A549 (cell line): ENCODE data around the gene EIF3D. TPM values are rescaled to one million over a fixed set of nuclear protein-coding genes. Genes with fewer than 3 reads are reported as not detected.

Source experiments
- ATAC-seq, 2 experiments: fragments of 200-7000 bp in 1 of 2; fragments of >200 bp in 1 of 2; cut with Nextera tagmentation in 1 of 2; cut with Tn5 transposase in 1 of 2; 3 replicates each; pipeline versions ENCODE4 v1.8.0 to v1.9.1; 2018 to 2020; ENCODE audit warnings: mild to moderate bottlenecking in 1 of 2, moderate library complexity in 1 of 2
- CTCF ChIA-PET: fragments of 300-600 bp; sonication (Branson Sonifier 250); formaldehyde crosslinking; extraction: SDS; loops from one replicate; lab custom pipeline; 2021; ENCODE audit warnings: antibody characterized with exemption, inconsistent platforms; lab: Yijun Ruan, JAX
- POLR2A ChIA-PET: fragments of 350-600 bp; formaldehyde crosslinking; extraction: SDS; loops from one replicate; lab custom pipeline; 2021; ENCODE audit warnings: antibody characterized with exemption, inconsistent platforms; lab: Yijun Ruan, JAX
- DNase-seq, 2 experiments: peaks; one replicate each; pipeline versions ENCODE4 v3.0.0 to v3.0.0-alpha.2; 2011 to 2016; ENCODE audit warnings: low read depth in 1 of 2, low spot score in 1 of 2
- FAIRE-seq: peaks from 2 replicates; lab custom pipeline; 2011; peaks lifted over from hg19 to GRCh38; lab: Jason Lieb, UNC
- H3K27ac ChIP-seq, 2 experiments: fragments of >200 bp; sonication (Bioruptor Twin); formaldehyde crosslinking; 3 replicates each; pipeline ENCODE4 v1.5.1; 2016 to 2017
- H3K4me1 ChIP-seq: fragments of >200 bp; sonication (Bioruptor Twin); formaldehyde crosslinking; 3 replicates; pipeline ENCODE4 v1.6.1; 2016
- H3K4me2 ChIP-seq: fragments of >200 bp; sonication (Bioruptor Twin); formaldehyde crosslinking; 3 replicates; pipeline ENCODE4 v1.6.1; 2016
- H3K4me3 ChIP-seq: fragments of >200 bp; sonication (Bioruptor Twin); formaldehyde crosslinking; 3 replicates; pipeline ENCODE4 v1.5.1; 2016
- H3K9me3 ChIP-seq: fragments of >200 bp; sonication (Bioruptor Twin); formaldehyde crosslinking; 3 replicates; pipeline ENCODE4 v1.6.1; 2016
- BHLHE40 ChIP-seq: IDR thresholded peaks from 2 replicates; pipeline ENCODE4 v1.6.1; 2012; ENCODE audit warnings: low read depth, low read length, inconsistent platforms
- CBX2 ChIP-seq: fragments of 200-600 bp; sonication (generic); IDR thresholded peaks from 2 replicates; pipeline ENCODE4 v1.6.1; 2016; ENCODE audit warnings: low read depth, mild to moderate bottlenecking, borderline replicate concordance
- CHD2 ChIP-seq: fragments of 150-350 bp; IDR thresholded peaks from 2 replicates; pipeline ENCODE4 v1.6.1; 2014; ENCODE audit warnings: low read length; ENCODE audit not compliant: partially characterized antibody
- CHD4 ChIP-seq: fragments of 200-600 bp; sonication (generic); IDR thresholded peaks from 2 replicates; pipeline ENCODE4 v1.6.1; 2016; ENCODE audit warnings: antibody characterized with exemption, mild to moderate bottlenecking, borderline replicate concordance
- EHF ChIP-seq: fragments of 250-450 bp; sonication (Bioruptor Pico); IDR thresholded peaks from 2 replicates; pipeline ENCODE4 v1.5.0; 2020; ENCODE audit warnings: mild to moderate bottlenecking
- EHMT2 ChIP-seq: fragments of 200-600 bp; sonication (generic); IDR thresholded peaks from 2 replicates; pipeline ENCODE4 v1.6.1; 2016; ENCODE audit warnings: antibody characterized with exemption, low read depth, mild to moderate bottlenecking, moderate library complexity
- EP300 ChIP-seq, 2 experiments: fragments of >200 bp; sonication (Bioruptor Twin); formaldehyde crosslinking; IDR thresholded peaks; 2 replicates in 1 of 2; 3 replicates in 1 of 2; pipeline ENCODE4 v1.6.1; 2016 to 2017
- ESRRA ChIP-seq: fragments of 150-350 bp; IDR thresholded peaks from 2 replicates; pipeline ENCODE4 v1.6.1; 2014; ENCODE audit warnings: mild to moderate bottlenecking, low read length, borderline replicate concordance
- FOSL2 ChIP-seq, 2 experiments: fragments of 450-650 bp in 1 of 2; fragments of >200 bp in 1 of 2; sonication (Bioruptor Twin) in 1 of 2; formaldehyde crosslinking; IDR thresholded peaks; 2 replicates each; pipeline versions ENCODE4 v1.5.0 to v1.6.1; 2016 to 2020; ENCODE audit warnings: mild to moderate bottlenecking in 1 of 2, moderate library complexity in 1 of 2
- GATA3 ChIP-seq: IDR thresholded peaks from 2 replicates; pipeline ENCODE4 v1.6.1; 2012; ENCODE audit warnings: borderline replicate concordance
- HOXB13 ChIP-seq: fragments of 250-450 bp; sonication (Bioruptor Pico); IDR thresholded peaks from 2 replicates; pipeline ENCODE4 v1.5.0; 2020; ENCODE audit warnings: low read depth, mild to moderate bottlenecking, moderate library complexity
- HOXB5 ChIP-seq: fragments of 250-450 bp; sonication (Bioruptor Pico); IDR thresholded peaks from 2 replicates; pipeline ENCODE4 v1.5.0; 2020; ENCODE audit warnings: mild to moderate bottlenecking, moderate library complexity
- KDM5A ChIP-seq: fragments of 200-600 bp; sonication (generic); IDR thresholded peaks from 2 replicates; pipeline ENCODE4 v1.6.1; 2016; ENCODE audit warnings: antibody characterized with exemption, mild to moderate bottlenecking
- MAFK ChIP-seq: fragments of 450-650 bp; IDR thresholded peaks from 2 replicates; pipeline ENCODE4 v1.6.1; 2014; ENCODE audit not compliant: partially characterized antibody
- NFE2L2 ChIP-seq: fragments of 150-350 bp; conservative IDR thresholded peaks from 2 replicates; pipeline ENCODE4 v1.6.1; 2014; ENCODE audit warnings: low read length
- NPAS2 ChIP-seq: fragments of 250-450 bp; sonication (Bioruptor Pico); IDR thresholded peaks from 2 replicates; pipeline ENCODE4 v1.8.0; 2022; ENCODE audit warnings: mild to moderate bottlenecking, moderate library complexity, borderline replicate concordance
- NR3C1 ChIP-seq: fragments of >200 bp; sonication (Bioruptor Twin); formaldehyde crosslinking; IDR thresholded peaks from 3 replicates; pipeline ENCODE4 v1.6.1; 2017
- PHF8 ChIP-seq: fragments of 200-600 bp; sonication (generic); IDR thresholded peaks from 2 replicates; pipeline ENCODE4 v1.6.1; 2016; ENCODE audit warnings: low read depth, mild to moderate bottlenecking, antibody characterized with exemption, moderate library complexity, borderline replicate concordance
- POLR2A ChIP-seq: IDR thresholded peaks from 2 replicates; pipeline ENCODE4 v1.6.1; 2012; ENCODE audit warnings: mild to moderate bottlenecking, low read length
- RAD21 ChIP-seq, 2 experiments: fragments of >200 bp in 1 of 2; sonication (Bioruptor Twin) in 1 of 2; formaldehyde crosslinking in 1 of 2; IDR thresholded peaks in 1 of 2; conservative IDR thresholded peaks in 1 of 2; 2 replicates in 1 of 2; 3 replicates in 1 of 2; pipeline ENCODE4 v1.6.1; 2012 to 2018; ENCODE audit warnings: inconsistent platforms in 1 of 2
- RCOR1 ChIP-seq: fragments of 150-350 bp; IDR thresholded peaks from 2 replicates; pipeline ENCODE4 v1.6.1; 2014; ENCODE audit warnings: antibody characterized with exemption, low read length, low read depth
- RFX5 ChIP-seq: fragments of 450-650 bp; IDR thresholded peaks from 2 replicates; pipeline ENCODE4 v1.7.1; 2014; ENCODE audit warnings: antibody characterized with exemption, mild to moderate bottlenecking, moderate library complexity
- SREBF2 ChIP-seq: fragments of 450-650 bp; IDR thresholded peaks from 2 replicates; pipeline ENCODE4 v1.6.1; 2014; ENCODE audit warnings: mild to moderate bottlenecking, moderate library complexity
- TP53 ChIP-seq: fragments of 250-450 bp; sonication (Bioruptor Pico); IDR thresholded peaks from 2 replicates; pipeline ENCODE4 v1.5.0; 2021; ENCODE audit warnings: mild to moderate bottlenecking, moderate library complexity
- WGBS: methylation state at CpG from one replicate; pipeline ENCODE4 v1.1.6; 2017; ENCODE audit errors: missing lambda C conversion rate; 5-methylcytosine and 5-hydroxymethylcytosine counted together
- polyA plus RNA-seq, 4 experiments: library from polyadenylated mRNA; depleted of rRNA in 3 of 4; stranded (reverse); fragments of >200 nt; fragmentation: RNase III in 1 of 4; extraction: RNeasy Plus Mini Kit Qiagen cat#74134 plus additional on column Dnase treatment in 1 of 4; gene quantifications; 2 replicates in 3 of 4; 3 replicates in 1 of 4; pipeline ENCODE4 v1.2.3, GENCODE V29; 2011 to 2017
- TF ChIP-seq, protein P1 (sequence below): fragments of 150-350 bp; IDR thresholded peaks from 2 replicates; pipeline ENCODE4 v1.6.1; 2014; ENCODE audit warnings: low read depth, mild to moderate bottlenecking, low read length
- TF ChIP-seq, protein P2 (sequence below): fragments of >200 bp; sonication (Bioruptor Twin); formaldehyde crosslinking; IDR thresholded peaks from 3 replicates; pipeline ENCODE4 v1.6.1; 2016

The EIF3D gene
- polyA plus RNA-seq, 2 of the 4 experiments (the other 2 are of a cell fraction), result 171 to 304 TPM

DNA sequence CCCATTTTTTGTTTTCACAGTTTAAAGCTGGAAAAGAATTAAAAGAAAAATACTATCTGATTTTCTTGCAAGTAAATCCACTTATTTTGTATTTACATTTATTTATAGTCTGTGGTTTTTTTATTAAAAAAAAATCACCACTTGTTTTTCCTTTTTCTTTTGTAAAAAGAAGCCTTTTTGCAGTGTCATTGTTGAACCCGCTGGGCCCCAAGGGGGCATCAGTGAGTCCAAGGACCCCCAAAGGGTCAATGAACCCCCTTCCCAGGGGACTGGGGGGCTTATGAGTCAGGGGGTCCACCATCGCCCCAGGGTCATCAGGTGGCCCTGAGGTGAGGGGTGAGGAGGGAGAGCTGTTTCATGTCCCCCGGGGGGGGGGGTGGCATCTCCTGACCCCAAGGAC, 34.0 kb upstream of the EIF3D start:
- peak overlapping the region; percentile 33 to 78; a peak in 3 of 6 replicates for H3K27ac ChIP-seq
- ATAC-seq, result no peak
- ChIA-PET CTCF (no interaction called here), POLR2A (no interaction called here)
- H3K4me2 ChIP-seq, result 0 out of 3 replicates have a peak overlapping the region, but pooled peaks have one; percentile 10
- no peak for DNase-seq
- peaks cover 15% of the 10 kb centered on the region for H3K4me1 ChIP-seq
- no peak overlapping the region for H3K4me3 ChIP-seq
- TF ChIP-seq NPAS2 (CRISPR knock-in tag), result no peak
- TF ChIP-seq SREBF2, result no peak
- TF ChIP-seq POLR2A, result no peak
- TF ChIP-seq CHD4, result no peak
- no peak for TF ChIP-seq BHLHE40
- TF ChIP-seq, protein P1, sequence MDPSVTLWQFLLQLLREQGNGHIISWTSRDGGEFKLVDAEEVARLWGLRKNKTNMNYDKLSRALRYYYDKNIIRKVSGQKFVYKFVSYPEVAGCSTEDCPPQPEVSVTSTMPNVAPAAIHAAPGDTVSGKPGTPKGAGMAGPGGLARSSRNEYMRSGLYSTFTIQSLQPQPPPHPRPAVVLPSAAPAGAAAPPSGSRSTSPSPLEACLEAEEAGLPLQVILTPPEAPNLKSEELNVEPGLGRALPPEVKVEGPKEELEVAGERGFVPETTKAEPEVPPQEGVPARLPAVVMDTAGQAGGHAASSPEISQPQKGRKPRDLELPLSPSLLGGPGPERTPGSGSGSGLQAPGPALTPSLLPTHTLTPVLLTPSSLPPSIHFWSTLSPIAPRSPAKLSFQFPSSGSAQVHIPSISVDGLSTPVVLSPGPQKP, result no peak
- TF ChIP-seq CBX2, result no peak
- no peaks in the 10 kb centered on the region for H3K9me3 ChIP-seq
- no peak for FAIRE-seq
- WGBS, result 88% methylated on average over 1 of the region's 3 CpGs

DNA sequence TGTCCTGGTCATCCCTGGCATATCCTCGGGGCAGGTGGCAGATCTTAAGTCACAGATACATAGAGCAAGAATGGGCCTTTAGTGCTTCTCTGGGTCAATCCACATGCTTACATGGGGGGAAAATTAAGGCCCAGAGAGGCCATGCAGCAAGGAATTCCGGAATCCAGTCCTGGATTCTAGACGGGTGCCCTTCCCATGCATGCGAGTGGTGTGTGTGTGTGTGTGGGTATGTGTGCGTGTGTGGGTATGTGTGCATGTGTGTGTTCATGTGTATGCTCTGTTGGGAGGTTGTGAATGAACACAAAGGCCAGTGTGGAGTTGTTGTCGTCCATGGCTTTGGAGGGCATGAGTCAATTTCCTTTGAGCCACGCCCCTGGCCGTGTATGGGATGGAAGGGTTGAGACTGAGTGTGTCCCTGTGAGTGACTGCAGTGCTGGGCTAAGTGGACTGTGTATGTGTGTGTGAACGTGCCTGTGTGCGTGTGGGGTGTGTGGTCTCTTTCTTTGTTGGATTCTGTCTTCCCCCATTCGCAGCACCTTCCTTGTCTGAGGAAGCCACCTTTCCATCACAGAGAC, 33.4 kb upstream of the EIF3D start:
- no peaks in the 10 kb centered on the region for H3K9me3 ChIP-seq
- peak overlapping the region in 1 of 2 experiments; percentile 78; a peak in 3 of 6 replicates for H3K27ac ChIP-seq
- ChIA-PET CTCF (interaction anchor here (1.8 kb wide), 1 partner anchor 294 kb away, joined by 5 read pairs; no protein-coding TSS in a partner anchor), POLR2A (no interaction called here)
- WGBS, result 62% methylated on average over 11 of the region's 11 CpGs
- 0 out of 3 replicates have a peak overlapping the region, but pooled peaks have one; percentile 25 for H3K4me2 ChIP-seq
- H3K4me3 ChIP-seq, result no peak overlapping the region
- no peak for FAIRE-seq
- DNase-seq, result peak; percentile 32 to 46
- no peak for TF ChIP-seq GATA3
- TF ChIP-seq FOSL2 (IDR thresholded peaks at IDR 0.05), result no peak
- no peak for TF ChIP-seq FOSL2 (CRISPR knock-in tag; IDR thresholded peaks at IDR 0.05)
- peak; percentile 52 to 69; a peak in 2 of 6 replicates for ATAC-seq
- peaks cover 15% of the 10 kb centered on the region for H3K4me1 ChIP-seq

DNA sequence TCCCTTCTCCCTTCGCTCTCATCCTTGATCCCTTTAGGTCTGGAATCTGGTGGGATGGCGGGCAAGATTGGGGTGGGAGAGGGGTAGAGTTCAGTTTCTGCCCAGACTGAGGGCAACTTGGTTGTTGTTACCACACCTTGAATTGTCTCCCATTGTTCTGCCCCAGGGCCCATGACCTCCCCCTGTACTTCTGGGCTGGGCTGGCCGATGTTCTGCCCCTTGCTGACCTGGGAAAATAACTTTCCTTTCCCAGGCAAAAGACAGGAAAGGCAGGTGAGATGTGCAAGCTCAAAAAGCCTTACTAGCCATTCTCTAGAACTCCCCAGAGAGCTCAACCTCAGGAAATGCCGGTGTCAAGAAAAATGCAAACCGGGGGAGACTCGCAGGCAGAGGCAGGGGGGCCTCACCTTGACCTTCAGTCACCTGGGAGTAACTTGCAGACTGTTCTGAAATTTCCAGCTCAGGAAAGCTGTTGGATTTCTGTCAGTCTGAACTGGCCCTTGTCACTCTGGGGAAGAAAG, 32.4 kb upstream of the EIF3D start:
- ChIA-PET CTCF (interaction anchor here (1.0 to 1.8 kb wide), 5 partner anchors 12 to 295 kb away, joined by 3 to 8 read pairs (median 3); no protein-coding TSS in a partner anchor), POLR2A (no interaction called here)
- H3K27ac ChIP-seq, result no peak overlapping the region
- DNase-seq, result no peak
- no peak overlapping the region for H3K4me2 ChIP-seq
- 83% methylated on average over 6 of the region's 6 CpGs for WGBS
- peaks cover 15% of the 10 kb centered on the region for H3K4me1 ChIP-seq
- FAIRE-seq, result no peak
- H3K4me3 ChIP-seq, result no peak overlapping the region
- H3K9me3 ChIP-seq, result no peaks in the 10 kb centered on the region
- ATAC-seq, result no peak
- TF ChIP-seq HOXB5 (CRISPR knock-in tag), result no peak
- no peak for TF ChIP-seq EHMT2

DNA sequence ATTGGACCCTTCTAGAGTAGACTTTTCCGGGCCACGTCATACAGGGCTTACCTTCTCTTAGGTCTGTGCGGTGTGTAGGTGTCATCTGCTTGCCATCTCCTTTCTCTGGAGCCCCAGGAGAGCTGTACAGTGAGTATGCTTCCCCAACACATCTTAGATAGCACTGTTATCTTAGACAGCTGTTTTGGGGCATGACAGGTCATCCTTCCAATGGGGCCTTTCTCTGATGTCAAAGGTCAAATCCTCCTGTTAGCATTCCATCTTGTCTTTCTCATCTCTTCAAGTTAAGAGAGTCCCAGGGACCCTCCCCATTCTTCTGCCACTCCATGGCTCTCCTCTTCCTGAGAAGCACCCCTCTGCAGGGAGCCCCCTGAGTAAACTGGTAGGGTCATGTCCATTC, 31.0 kb upstream of the EIF3D start:
- ATAC-seq (no peak), FAIRE-seq (no peak), DNase-seq (no peak)
- WGBS, result 95% methylated on average over 3 of the region's 3 CpGs
- Histone ChIP-seq H3K27ac (no peak overlapping the region), H3K4me3 (no peak overlapping the region), H3K4me1 (peaks cover 12% of the 10 kb centered on the region), H3K9me3 (no peaks in the 10 kb centered on the region), H3K4me2 (no peak overlapping the region)
- ChIA-PET CTCF (interaction anchor here (1.1 to 1.6 kb wide), 2 partner anchors 13 to 14 kb away, joined by 3 to 8 read pairs; no protein-coding TSS in a partner anchor), POLR2A (no interaction called here)
- TF ChIP-seq NFE2L2, result no peak
- TF ChIP-seq CHD2, result no peak
- TF ChIP-seq PHF8, result no peak
- TF ChIP-seq ESRRA, result no peak
- no peak for TF ChIP-seq GATA3
- TF ChIP-seq HOXB13, result no peak
- no peak for TF ChIP-seq EHF (CRISPR knock-in tag)
- TF ChIP-seq CHD4, result no peak
- TF ChIP-seq NPAS2 (CRISPR knock-in tag), result no peak
- no peak for TF ChIP-seq RFX5
- TF ChIP-seq KDM5A, result no peak
- TF ChIP-seq, protein P2, sequence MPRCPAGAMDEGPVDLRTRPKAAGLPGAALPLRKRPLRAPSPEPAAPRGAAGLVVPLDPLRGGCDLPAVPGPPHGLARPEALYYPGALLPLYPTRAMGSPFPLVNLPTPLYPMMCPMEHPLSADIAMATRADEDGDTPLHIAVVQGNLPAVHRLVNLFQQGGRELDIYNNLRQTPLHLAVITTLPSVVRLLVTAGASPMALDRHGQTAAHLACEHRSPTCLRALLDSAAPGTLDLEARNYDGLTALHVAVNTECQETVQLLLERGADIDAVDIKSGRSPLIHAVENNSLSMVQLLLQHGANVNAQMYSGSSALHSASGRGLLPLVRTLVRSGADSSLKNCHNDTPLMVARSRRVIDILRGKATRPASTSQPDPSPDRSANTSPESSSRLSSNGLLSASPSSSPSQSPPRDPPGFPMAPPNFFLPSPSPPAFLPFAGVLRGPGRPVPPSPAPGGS, result no peak
- no peak for TF ChIP-seq EP300 (IDR thresholded peaks at IDR 0.05)
- TF ChIP-seq NR3C1, result no peak
- TF ChIP-seq CBX2, result no peak
- TF ChIP-seq TP53 (CRISPR knock-in tag), result no peak
- no peak for TF ChIP-seq RAD21 (conservative IDR thresholded peaks at IDR 0.05 in 1 of 2, IDR thresholded peaks at IDR 0.05 in 1 of 2)
- TF ChIP-seq RCOR1, result no peak
- TF ChIP-seq HOXB5 (CRISPR knock-in tag), result no peak
- no peak for TF ChIP-seq MAFK
